C4-2B (cell line): ENCODE data around the gene HSPA4.

Experiments
- ZFX ChIP-seq: fragments of 450-650 bp; IDR thresholded peaks from 2 replicates; pipeline ENCODE4 v1.6.1; 2017
- TF ChIP-seq, protein P1 (sequence below): fragments of 450-650 bp; conservative IDR thresholded peaks from 2 replicates; pipeline ENCODE4 v1.5.1; 2017; ENCODE audit warnings: mild to moderate bottlenecking

DNA sequence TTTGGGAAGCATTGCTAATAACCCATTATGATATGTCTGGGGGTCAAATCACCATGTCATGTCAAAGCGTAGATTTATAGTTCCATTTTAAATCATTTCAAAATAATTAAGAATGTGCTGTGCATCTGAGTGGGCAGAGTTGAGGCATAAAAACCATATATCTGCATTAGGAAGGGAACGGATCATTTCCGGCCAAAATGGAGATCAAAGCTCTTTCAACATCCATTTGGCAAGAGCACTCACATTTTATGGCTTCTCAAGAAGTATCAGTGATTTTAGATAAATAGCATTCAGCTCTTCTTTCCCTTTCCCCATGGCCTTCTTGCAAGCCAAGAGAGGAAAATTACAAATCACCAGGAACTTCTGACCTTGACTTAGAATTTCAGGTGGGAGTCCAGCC, 89.9 kb downstream of the HSPA4 start:
- TF ChIP-seq, protein P1, sequence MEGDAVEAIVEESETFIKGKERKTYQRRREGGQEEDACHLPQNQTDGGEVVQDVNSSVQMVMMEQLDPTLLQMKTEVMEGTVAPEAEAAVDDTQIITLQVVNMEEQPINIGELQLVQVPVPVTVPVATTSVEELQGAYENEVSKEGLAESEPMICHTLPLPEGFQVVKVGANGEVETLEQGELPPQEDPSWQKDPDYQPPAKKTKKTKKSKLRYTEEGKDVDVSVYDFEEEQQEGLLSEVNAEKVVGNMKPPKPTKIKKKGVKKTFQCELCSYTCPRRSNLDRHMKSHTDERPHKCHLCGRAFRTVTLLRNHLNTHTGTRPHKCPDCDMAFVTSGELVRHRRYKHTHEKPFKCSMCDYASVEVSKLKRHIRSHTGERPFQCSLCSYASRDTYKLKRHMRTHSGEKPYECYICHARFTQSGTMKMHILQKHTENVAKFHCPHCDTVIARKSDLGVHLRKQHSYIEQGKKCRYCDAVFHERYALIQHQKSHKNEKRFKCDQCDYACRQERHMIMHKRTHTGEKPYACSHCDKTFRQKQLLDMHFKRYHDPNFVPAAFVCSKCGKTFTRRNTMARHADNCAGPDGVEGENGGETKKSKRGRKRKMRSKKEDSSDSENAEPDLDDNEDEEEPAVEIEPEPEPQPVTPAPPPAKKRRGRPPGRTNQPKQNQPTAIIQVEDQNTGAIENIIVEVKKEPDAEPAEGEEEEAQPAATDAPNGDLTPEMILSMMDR: no peak
- no peak for TF ChIP-seq ZFX
